Osteocyte (in vitro differentiated cells): ENCODE data around the gene KDM4B. TPM values are rescaled to one million over a fixed set of nuclear protein-coding genes. Genes with fewer than 3 reads are reported as not detected.

ENCODE experiments used
- DNase-seq: peaks from one replicate; pipeline ENCODE4 v3.0.0; 2021; ENCODE audit warnings: mixed read lengths; ENCODE audit not compliant: unreplicated experiment; ENCODE audit errors: extremely low spot score
- H3K27ac Mint-ChIP-seq: one replicate; pipeline ENCODE4 v1.8.0; 2021; ENCODE audit warnings: mild to moderate bottlenecking, mixed read lengths; ENCODE audit not compliant: unreplicated experiment
- H3K27me3 Mint-ChIP-seq: one replicate; pipeline ENCODE4 v1.8.0; 2021; ENCODE audit warnings: mixed read lengths; ENCODE audit not compliant: unreplicated experiment
- H3K36me3 Mint-ChIP-seq: one replicate; pipeline ENCODE4 v1.8.0; 2021; ENCODE audit warnings: mixed read lengths; ENCODE audit not compliant: unreplicated experiment
- H3K4me1 Mint-ChIP-seq: one replicate; pipeline ENCODE4 v1.8.0; 2021; ENCODE audit warnings: mixed read lengths; ENCODE audit not compliant: unreplicated experiment
- H3K4me3 Mint-ChIP-seq: one replicate; pipeline ENCODE4 v1.8.0; 2021; ENCODE audit warnings: mild to moderate bottlenecking, moderate library complexity, mixed read lengths; ENCODE audit not compliant: unreplicated experiment
- H3K9me3 Mint-ChIP-seq: one replicate; pipeline ENCODE4 v1.8.0; 2021; ENCODE audit warnings: mixed read lengths; ENCODE audit not compliant: unreplicated experiment
- CTCF ChIP-seq: fragments of 200-600 bp; sonication (generic); IDR thresholded peaks from 2 replicates; pipeline ENCODE4 v1.5.0; 2021; ENCODE audit warnings: antibody characterized with exemption, mild to moderate bottlenecking, moderate library complexity
- total RNA-seq: library from RNA; stranded (reverse); gene quantifications from 2 replicates; pipeline ENCODE4 v1.2.1, GENCODE V29; 2021

Gene KDM4B
- total RNA-seq, 1 donor from 2014 or later: 49.0 TPM

- Mint-ChIP-seq H3K36me3 (peaks cover 26% of the 10 kb centered on the region), H3K27ac (no peak overlapping the region), H3K9me3 (no peaks in the 10 kb centered on the region), H3K4me1 (no peaks in the 10 kb centered on the region), H3K27me3 (no peaks in the 10 kb centered on the region), H3K4me3 (no peak overlapping the region)
- TF ChIP-seq CTCF: no peak
- no peak for DNase-seq
Observed at GRCh38 chr19:5080030-5080654, 111.2 kb downstream of the KDM4B start.

- Mint-ChIP-seq H3K4me1 (no peaks in the 10 kb centered on the region), H3K4me3 (no peak overlapping the region), H3K36me3 (peaks cover 26% of the 10 kb centered on the region), H3K27me3 (no peaks in the 10 kb centered on the region), H3K27ac (no peak overlapping the region), H3K9me3 (no peaks in the 10 kb centered on the region)
- no peak for DNase-seq
- no peak for TF ChIP-seq CTCF
Observed at GRCh38 chr19:5080809-5081208, 111.9 kb downstream of the KDM4B start.

GRCh38 chr19:5081443-5082161, 112.7 kb downstream of the KDM4B start:
- no peak overlapping the region for H3K4me3 Mint-ChIP-seq
- H3K27ac Mint-ChIP-seq: no peak overlapping the region

GRCh38 chr19:5083547-5083965, 114.6 kb downstream of the KDM4B start:
- TF ChIP-seq CTCF: no peak
- no peak for DNase-seq
- H3K36me3 Mint-ChIP-seq: peaks cover 25% of the 10 kb centered on the region
- no peak overlapping the region for H3K4me3 Mint-ChIP-seq
- no peak overlapping the region for H3K27ac Mint-ChIP-seq
- no peaks in the 10 kb centered on the region for H3K27me3 Mint-ChIP-seq
- H3K9me3 Mint-ChIP-seq: no peaks in the 10 kb centered on the region
- no peaks in the 10 kb centered on the region for H3K4me1 Mint-ChIP-seq

More at GRCh38 chr19:5081443-5082161, 112.7 kb downstream of the KDM4B start:
- Mint-ChIP-seq H3K4me1 (no peaks in the 10 kb centered on the region), H3K27me3 (no peaks in the 10 kb centered on the region), H3K36me3 (peaks cover 26% of the 10 kb centered on the region), H3K9me3 (no peaks in the 10 kb centered on the region)
- no peak for DNase-seq
- TF ChIP-seq CTCF: no peak

GRCh38 chr19:5085566-5085965, 116.7 kb downstream of the KDM4B start:
- Mint-ChIP-seq H3K4me1 (no peaks in the 10 kb centered on the region), H3K27me3 (no peaks in the 10 kb centered on the region), H3K4me3 (no peak overlapping the region), H3K27ac (no peak overlapping the region), H3K36me3 (peaks cover 17% of the 10 kb centered on the region), H3K9me3 (no peaks in the 10 kb centered on the region)
- DNase-seq: no peak
- no peak for TF ChIP-seq CTCF
